Posterior cingulate gyrus (tissue), 11 donors: ENCODE results near the gene EEF2KMT.
"Not testable (repeated sequence)": the region's sequence is repeated elsewhere in the genome, so short reads cannot be mapped to it uniquely, and the experiment has no call there.

Source experiments
- DNase-seq, 10 donors: peaks; one replicate each; pipeline versions ENCODE4 v3.0.0 to v3.0.0-alpha.2; 2020 to 2021; ENCODE audit warnings: mixed read lengths in 3 of 10
- intact Hi-C: fragments of 100-400 bp; cut with DNase I; formaldehyde crosslinking; loops from one replicate; pipeline ENCODE4 v1.15.1; 2023

The EEF2KMT gene

DNA sequence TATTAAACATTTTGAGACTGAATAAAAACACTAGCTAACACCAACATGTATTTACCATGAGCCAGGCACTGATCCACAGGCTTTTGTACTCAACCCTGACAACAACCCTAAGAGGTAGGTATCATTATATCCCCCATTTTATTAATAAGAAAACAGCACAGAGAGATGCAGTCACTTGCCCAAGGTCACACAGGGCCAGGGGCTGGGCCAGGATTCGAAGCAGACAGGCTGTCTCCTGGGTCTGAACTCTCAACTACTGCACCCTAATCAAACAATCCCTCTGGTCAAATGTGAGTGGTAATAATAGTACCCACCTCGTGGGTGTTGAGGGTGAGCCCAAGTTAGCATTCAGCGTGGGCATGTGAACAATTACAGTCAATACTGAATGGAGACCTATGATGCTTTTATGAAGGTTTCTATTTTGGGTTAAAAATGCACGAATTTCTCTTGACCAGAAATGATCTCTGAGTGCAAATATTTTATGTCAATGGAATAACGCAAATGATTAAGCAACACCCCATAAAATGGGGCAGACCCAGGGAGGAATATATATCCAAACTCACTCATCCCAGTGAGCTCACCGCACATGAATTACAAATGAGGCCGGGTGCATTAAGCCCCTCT is 1.0 kb downstream of the EEF2KMT start:
- DNase-seq, result peak in 1 of 10 donors; percentile 65

DNA sequence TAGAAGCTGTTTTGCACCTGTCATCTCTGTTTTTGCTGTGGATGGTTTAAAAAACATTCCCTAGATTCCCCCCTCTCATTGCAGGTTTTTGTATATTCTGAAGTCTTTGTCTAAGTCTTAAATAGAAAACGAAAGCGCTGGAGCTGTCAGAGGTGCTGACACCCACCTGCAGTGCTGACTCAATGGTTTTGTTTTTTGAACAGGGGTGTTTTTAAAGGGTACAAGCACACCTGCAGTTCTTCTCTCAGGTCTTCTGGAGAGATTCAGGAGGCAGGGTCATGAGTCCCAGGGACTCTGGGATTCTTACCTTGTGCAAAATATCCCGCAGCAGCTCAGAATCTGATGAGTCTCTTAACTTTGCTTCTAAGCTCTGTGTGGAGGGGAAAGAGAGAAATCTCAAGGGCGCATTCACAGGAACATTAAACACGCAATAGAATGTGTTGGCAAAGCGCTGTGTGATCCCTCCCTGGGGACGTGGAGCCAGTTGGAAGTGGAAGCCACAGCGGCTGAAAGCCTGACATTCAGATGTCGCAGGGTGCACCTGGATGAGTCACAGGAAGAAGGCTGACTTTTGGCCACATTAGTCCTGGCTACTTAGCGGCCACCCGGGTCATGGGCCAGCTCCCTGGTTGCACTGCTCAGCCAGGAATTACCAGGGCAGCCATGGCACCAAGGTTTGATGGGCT is 2.3 kb downstream of the EEF2KMT start:
- DNase-seq, result peak in 1 of 10 donors; percentile 83
- intact Hi-C loops, result not testable (repeated sequence)

More for the DNA sequence above, 1.0 kb downstream of the EEF2KMT start:
- intact Hi-C loops, result not testable (repeated sequence)

DNA sequence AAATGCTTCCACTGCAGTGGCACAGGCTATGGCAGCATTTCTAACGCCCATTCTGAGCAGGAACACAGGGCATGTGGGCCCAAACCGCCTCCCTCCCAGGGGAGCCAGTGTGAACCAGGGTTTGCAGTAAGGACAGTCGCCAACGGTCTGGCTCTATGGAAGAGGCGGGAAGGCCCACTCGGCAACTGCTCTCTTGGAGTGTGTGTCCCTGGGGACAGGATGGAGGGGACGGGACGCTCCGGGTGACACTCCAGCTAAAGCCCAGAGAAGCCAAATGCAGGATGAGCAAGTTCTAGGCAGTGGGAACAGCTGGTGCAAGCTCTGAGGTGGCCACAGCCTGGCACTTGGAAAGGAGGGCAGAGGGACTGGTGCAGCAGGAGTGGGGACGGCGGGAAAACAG is 3.8 kb downstream of the EEF2KMT start:
- intact Hi-C loops, result not testable (repeated sequence)
- DNase-seq, result peak in 2 of 10 donors; percentile 70 to 76

DNA sequence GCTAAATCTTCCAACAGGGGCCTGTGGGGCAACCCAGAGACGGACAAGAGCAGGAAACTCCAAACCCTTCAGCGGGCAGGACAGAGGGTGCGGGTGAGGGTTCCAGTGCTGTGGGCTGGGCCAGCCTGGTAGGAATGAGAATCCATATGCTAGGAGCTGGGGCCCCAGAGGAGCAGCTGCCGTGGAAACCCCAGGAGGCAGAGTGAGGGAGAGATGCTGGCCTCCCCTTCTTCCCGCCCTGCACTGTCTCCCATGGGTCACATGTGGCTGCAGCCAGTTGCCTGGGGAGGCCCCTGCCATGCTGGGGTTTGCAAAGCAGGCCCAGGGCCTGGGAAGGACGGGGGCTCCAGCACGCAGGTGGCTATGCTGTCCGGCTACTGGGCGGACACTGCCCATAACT is 4.5 kb downstream of the EEF2KMT start:
- DNase-seq, result peak in 2 of 10 donors; percentile 22 to 63
- intact Hi-C loops, result not testable (repeated sequence)

DNA sequence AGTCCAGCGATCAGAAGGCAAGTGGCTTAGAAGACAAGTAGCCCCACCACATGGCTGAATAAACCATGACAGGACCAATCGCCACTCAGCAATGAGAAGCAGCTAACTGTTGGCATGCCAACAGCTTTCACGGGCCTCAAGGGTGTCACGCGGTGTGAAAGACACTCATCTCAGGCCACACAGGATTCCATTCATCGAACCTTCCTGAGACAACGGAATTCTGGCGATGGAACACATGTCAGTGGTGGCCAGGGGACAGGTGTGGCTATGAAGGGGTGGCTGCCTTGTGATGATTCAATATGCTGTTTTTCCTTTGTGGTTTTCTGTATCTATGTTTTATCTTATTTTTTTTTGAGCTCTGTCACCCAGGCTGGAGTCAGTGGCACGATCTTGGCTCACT is 7.0 kb downstream of the EEF2KMT start:
- DNase-seq, intact Hi-C loops: not testable (repeated sequence)

DNA sequence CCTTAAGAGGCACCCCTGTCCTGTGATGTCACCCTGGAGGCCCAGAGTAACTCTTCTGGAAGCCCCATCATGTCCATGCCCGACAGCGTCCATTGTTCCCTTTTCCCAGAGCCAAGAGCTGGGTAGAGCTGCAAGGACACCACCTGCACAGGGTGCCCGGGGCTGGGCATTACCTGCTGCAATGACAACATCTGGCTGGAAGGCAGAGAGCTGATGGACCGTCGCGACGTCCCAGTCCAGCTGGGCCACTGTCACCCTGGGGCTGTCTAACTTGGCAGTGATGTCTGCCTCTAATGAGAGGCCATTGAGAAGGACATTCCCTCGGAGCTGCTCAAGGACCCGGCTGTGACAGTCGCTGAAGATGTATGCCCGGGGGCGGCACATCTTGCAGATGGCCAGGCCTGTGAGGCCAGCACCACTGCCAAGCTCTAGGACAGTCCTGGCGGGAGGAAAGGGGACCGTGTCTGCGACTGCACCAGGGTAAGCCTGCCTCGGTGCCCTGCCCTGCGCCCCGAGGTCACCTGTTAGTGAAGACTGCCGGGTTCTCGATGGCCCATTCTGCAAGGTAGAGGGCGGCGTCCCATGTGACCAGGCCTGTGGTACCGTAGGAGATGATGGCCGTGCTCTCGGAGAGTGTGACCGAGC is 7.6 kb downstream of the EEF2KMT start:
- peak in 2 of 10 donors; percentile 72 to 76 for DNase-seq
- intact Hi-C loops, result loop anchor here (10.0 kb wide), 1 partner anchor 135 kb away; the partner anchor contains the start of gene SEC14L5

DNA sequence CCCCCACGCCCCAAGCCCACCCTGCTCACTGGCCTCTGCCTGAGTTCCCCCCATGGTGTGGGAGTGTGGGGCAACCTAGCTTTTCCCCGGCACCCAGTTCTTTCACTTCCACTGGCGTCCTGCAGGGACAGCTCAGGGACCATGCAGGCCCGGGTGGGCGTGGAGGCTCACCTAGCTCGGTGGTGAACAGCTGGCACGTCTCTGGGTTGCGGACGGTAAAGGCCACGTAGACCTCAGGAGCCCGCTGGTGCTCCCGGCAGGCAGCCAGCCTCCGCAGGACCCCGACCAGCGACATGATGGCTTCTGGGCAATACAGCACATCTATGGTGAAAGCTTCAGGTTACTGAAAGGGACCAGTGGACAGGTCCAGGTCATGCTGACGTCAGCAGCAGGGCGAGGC is 8.7 kb downstream of the EEF2KMT start:
- intact Hi-C loops, result loop anchor here (10.0 kb wide), 1 partner anchor 134 kb away; the partner anchor contains the start of gene SEC14L5
- DNase-seq, result peak in 2 of 10 donors; percentile 76 to 79

DNA sequence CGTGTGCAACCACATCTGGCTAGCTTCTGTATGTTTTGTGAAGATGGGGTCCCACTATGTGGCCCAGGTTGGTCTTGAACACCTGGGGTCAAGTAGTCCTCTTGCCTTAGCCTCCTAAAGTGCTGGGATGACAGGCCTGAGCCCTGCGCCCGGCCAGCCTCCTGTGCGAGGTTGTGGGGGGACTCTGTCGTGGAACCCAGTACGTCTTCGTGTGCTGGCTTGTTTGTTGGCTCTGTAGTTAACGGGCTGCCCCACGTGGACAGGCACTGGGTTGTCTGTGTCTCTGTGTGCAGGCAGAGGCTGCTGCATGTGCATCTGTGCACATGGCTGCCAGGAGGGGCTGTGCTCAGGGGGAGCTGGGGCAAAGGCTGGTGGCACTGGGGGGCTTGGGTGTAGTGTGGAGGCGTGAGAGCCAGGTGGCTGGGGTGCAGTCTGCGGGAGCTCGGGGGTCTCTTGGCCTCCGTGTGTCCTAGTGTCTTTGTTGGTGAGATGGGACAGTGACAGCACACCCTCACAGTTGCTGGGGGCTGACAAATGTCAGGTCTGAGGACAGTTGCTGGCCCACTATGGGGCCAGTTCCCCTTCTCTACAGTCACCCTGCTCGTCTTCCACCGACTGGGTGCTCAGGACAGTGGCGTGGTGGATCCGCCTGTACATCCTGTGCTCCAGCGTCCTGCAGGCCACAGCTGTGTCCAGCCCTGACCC is 9.4 kb downstream of the EEF2KMT start:
- peak in 3 of 10 donors; percentile 26 to 76 (median 49) for DNase-seq
- intact Hi-C loops, result loop anchor here (10.0 kb wide), 1 partner anchor 133 kb away; the partner anchor contains the start of gene SEC14L5

DNA sequence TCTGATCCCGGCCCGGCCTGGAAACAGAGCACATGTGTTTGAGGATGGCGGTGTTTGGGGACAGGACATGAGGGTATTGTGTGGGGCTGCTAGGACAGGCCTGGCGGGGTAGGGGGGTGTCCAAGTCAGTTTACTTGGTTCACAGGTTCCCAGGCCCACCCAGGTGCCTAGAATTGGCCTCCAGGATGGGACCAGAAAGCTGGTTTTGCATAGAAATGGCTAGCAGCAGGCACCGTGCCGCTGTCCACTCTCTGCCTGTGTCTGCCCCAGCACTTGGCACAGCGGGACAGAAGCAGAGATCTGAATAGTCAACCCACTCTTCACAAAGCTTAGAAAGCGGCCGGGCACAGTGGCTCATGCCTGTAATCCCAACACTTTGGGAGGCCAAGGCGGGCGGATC is 11.9 kb downstream of the EEF2KMT start:
- peak in 3 of 10 donors; percentile 63 to 78 (median 69) for DNase-seq
- intact Hi-C loops, result loop anchor here (10.0 kb wide), 1 partner anchor 131 kb away; the partner anchor contains the start of gene SEC14L5

DNA sequence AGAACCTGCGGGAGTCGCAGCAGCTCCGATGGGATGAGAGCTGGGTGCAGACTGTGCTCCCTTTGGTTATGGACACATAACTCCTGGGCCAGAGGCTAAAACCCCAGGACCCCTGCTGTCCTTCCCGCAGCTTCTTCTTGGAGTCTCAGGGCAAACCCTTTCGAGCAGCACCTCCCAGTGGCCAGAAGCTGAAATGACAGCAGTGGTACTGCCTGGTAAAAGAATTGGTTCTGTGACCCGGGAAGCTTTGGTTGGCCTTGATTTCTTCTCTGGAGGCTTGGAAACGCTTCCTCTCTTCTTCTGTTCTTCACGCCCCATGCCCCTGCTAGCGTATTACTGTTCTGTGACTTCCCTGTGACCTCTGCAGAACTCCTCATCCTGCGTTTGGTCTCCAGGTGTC is 12.8 kb downstream of the EEF2KMT start:
- DNase-seq, result peak; percentile 32 to 93 (median 68)
- intact Hi-C loops, result loop anchor here (10.0 kb wide), 1 partner anchor 130 kb away; the partner anchor contains the start of gene SEC14L5

DNA sequence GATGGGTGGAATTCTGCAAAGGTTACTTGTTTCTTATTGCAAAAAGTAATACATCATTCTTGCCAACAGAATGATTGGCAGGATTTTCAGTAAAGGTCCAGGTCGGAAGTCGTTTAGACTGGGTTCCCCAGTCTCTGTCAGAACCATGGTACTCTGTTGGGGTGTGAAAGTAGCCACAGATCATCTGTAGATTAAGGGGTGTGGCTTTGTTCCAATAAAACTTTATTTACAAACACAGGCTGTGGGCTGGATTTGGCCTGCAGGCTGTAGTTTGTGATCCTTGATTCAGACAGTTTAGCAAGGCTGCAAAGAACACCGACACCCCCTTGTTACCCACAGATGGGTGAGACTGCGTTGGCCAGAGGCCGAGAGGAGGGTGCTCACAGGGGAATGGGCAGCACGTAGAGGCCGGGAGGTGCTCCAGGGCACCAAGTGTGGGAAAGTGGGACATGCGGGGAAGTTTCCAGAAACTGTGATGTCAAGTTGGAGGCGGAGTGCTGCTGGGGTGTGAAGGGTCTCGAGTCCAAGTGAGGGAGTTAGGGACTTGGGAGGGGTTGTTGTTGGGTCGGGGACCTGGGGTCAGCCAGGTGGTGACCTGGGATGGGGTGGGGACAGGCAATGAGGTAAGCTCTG is 13.4 kb downstream of the EEF2KMT start:
- DNase-seq, result peak in 3 of 10 donors; percentile 19 to 63 (median 42)

DNA sequence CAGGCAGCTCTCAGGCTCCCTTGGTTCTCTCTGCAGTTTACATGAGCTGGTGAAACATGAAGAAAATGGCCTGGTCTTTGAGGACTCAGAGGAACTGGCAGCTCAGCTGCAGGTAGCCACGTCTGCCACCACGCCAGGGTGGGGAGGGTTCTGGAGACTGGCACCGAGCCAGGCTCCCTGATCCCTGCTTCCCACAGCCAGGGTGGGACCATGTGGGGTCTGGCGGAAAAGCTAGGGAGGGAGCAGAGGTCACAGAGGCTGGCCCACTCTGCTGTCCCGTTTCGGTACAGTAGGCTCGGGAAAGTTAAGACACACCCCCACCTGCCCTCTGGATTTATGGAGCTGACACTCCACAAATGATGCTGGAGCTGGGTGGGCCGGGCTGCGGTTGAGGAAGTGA is 13.9 kb downstream of the EEF2KMT start:
- intact Hi-C loops, result loop anchor here (10.0 kb wide), 1 partner anchor 129 kb away; the partner anchor contains the start of gene SEC14L5
- DNase-seq, result peak in 3 of 10 donors; percentile 43 to 68 (median 44)

More for the DNA sequence above, 13.4 kb downstream of the EEF2KMT start:
- intact Hi-C loops, result loop anchor here (10.0 kb wide), 1 partner anchor 129 kb away; the partner anchor contains the start of gene SEC14L5

DNA sequence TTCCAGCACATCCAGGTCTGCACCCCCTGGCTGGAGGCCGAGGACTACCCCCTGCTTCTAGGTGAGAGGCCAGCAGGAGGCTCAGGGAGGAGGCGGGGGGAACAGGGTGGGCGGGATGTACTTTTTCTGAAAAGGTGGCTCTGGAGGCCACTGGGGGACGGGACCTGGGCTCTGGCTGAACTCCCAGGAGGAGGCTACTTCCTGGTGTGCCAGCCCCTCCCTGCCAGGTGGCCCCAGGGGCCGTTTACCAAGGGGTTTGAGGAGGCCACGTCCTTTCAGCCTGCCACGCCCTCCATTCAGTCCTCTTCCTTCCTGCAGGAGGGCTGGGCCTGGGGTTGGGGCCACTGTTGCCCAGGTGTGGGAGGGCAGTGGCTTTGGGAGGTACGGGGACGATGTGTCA is 16.6 kb downstream of the EEF2KMT start:
- intact Hi-C loops, result loop anchor here (10.0 kb wide), 1 partner anchor 126 kb away; the partner anchor contains the start of gene SEC14L5
- DNase-seq, result peak in 3 of 10 donors; percentile 45 to 67 (median 54)

DNA sequence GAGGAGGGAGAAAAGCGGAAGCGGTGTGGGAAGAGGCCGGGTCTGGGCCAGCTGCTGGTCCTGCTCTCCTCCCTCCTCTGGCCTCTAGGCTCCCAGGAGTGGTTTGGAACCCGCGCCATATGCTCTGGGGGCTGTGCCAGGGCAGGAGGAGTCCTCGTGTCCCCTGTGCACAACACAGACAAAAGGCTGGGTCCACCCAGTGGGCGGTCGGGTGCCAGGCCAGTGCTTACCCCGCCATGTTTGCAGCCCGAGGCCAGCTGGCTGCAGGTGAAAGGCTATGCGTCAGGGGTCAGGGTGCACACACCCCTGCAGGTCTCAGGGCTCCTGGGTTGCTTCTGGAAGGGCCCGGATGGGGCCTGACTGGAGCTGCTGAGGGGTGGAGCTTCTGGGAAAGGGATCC is 17.1 kb downstream of the EEF2KMT start:
- DNase-seq, result peak in 3 of 10 donors; percentile 41 to 77 (median 48)
- intact Hi-C loops, result loop anchor here (10.0 kb wide), 1 partner anchor 126 kb away; the partner anchor contains the start of gene SEC14L5

DNA sequence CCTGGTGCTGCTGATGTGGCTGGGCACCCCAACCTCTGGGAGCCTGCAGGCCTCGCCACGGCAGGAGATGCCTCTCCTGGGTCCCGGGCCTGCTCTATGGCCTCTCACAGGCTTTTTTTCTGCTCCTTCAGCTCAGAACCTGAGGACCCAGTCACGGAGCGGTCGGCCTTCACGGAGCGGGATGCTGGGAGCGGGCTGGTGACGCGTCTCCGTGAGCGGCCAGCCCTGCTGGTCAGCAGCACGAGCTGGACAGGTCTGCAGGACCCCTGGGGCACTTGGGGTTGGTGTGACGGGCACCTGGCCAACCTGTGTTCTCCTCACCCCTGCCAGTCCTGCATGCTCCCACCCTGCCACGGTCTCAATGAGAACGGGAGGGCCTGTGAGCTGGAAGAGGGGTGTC is 19.0 kb downstream of the EEF2KMT start:
- DNase-seq, result peak in 3 of 10 donors; percentile 37 to 72 (median 54)
- intact Hi-C loops, result no loop called here

DNA sequence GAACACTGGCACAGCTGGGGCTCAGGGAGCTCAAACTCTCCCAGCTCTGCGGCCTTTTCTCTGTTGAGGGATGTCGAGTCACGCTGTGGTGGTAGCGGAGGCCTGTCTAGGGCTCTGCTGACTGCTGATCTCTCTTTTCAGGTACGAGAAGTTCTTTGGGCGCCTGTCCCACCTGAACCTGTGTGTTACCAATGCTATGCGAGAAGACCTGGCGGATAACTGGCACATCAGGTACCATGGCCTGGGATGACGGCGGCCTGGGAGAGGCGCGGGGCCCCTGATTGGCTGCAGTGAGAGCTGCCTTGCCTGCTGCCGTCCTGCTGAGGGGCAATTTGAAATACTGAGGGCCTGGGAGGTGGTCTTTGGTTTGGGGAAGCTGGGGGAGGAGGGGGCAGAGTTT is 20.3 kb downstream of the EEF2KMT start:
- intact Hi-C loops, result no loop called here

DNA sequence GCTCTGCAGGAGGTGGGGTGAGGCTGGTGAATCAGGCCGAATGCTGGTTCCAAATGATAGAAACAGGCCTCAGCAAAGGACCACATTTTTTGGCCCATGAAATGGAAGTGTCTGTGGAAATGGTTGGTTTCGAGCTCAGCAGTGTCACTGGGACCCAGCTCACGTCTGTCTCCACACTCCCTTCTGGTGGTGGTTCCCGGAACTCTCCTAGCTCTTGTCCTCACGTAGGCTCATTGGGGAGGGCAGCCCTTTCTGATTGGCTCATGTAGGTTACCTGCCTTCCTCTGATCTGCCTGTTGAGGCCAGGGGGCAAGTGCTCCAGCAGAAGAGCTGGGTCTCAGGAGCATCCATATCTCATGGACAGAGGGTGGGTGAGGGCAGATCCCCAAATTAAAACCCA is 22.0 kb downstream of the EEF2KMT start:
- peak in 3 of 10 donors; percentile 6 to 20 (median 13) for DNase-seq
- intact Hi-C loops, result no loop called here

More for the DNA sequence above, 20.3 kb downstream of the EEF2KMT start:
- DNase-seq, result peak in 3 of 10 donors; percentile 55 to 72 (median 61)

DNA sequence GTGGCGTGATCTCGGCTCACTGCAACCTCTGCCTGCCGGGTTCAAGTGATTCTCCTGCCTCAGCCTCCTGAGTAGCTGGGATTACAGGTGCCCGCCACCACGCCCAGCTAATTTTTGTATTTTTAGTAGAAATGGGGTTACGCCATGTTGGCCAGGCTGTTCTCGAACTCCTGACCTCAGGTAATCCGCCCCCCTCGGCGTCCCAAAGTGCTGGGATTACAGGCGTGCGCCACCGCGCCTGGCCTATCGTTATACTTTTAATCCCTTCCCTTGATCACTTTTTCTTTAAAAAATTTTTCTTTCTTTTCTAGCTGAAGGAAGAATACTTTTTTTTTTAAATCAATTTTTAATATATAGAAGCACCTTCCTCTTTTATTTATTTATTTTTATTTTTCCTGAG is 23.8 kb downstream of the EEF2KMT start:
- intact Hi-C loops, result loop anchor here (5.0 kb wide), 1 partner anchor 41 kb away; the partner anchor contains the start of gene NAGPA

DNA sequence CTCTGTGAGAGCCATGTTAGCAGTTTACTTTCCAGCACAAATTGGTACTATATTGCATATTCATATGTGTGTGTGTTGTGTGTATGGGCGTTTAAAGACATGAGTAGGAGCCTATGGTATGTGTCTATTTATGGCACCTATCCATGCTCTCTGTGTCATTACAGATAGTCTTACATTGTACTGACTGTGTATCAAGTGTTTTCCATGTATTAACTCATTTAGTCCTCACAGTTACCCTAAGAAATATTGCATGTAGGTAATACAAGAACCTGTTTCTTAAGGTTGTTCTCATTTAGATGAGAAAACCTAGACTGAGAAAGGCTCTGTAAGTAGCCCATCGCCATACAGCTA is 24.3 kb downstream of the EEF2KMT start:
- intact Hi-C loops, result loop anchor here (5.0 kb wide), 1 partner anchor 41 kb away; the partner anchor contains the start of gene NAGPA
- no peak for DNase-seq

More for the DNA sequence above, 23.8 kb downstream of the EEF2KMT start:
- DNase-seq, result peak in 3 of 10 donors; percentile 56 to 63 (median 62)
